Hematopoietic multipotent progenitor cell (in vitro differentiated cells): ENCODE data around the gene IRF7. TPM values are rescaled to one million over a fixed set of nuclear protein-coding genes. Genes with fewer than 3 reads are reported as not detected.

Experiments
- DNase-seq, 3 donors: peaks; one replicate each; pipeline ENCODE4 v3.0.0-alpha.2; 2011 to 2015; ENCODE audit warnings: low read depth in 2 of 3, low spot score in 2 of 3
- total RNA-seq: library from RNA; depleted of rRNA; stranded (reverse); fragments of >200 nt; gene quantifications from one replicate; pipeline ENCODE4 v1.2.3, GENCODE V29; 2012

Gene IRF7
- total RNA-seq, 1 donor: 62.5 TPM

DNA sequence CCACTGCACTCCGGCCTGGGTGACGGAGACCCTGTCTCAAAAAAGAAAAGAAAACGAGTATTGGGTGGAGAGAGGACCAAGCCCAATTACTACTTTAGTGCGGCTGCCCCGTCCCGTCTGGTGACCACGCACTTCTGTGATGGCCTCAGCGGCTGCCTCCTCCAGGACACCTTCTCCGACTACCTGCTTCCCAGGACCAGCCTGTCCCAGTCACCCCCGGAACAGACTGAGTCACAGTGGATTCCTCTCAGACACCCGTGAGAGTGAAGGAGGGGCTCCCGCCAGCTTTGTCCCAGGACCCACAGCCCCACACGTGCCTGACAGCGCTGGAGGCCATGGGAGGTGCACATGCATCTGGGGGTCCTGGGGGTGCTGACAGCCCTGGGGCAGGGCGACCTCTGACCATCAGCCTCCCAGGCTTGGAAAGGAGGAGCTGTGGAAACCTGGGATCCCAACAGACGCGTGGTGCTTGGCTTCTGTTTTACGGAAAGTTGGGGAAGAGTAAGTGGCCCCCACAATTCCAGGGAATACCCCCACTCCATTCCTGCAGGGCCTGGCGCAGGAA is 26.1 kb upstream of the IRF7 start:
- DNase-seq: no peak

DNA sequence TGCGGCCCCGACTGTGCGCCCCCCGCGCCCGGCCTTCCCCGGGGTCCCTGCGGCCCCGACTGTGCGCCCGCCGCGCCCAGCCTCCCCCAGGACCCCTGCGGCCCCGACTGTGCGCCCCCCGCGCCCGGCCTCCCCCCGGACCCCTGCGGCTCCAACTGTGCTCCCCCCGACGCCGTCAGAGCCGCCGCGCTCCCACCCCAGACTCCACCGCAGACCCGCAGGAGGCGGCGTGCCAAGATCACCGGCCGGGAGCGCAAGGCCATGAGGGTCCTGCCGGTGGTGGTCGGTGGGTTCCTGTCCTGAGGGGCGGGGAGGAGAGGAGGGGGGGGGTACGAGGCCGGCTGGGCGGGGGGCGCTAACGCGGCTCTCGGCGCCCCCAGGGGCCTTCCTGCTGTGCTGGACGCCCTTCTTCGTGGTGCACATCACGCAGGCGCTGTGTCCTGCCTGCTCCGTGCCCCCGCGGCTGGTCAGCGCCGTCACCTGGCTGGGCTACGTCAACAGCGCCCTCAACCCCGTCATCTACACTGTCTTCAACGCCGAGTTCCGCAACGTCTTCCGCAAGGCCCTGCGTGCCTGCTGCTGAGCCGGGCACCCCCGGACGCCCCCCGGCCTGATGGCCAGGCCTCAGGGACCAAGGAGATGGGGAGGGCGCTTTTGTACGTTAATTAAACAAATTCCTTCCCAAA is 24.4 kb upstream of the IRF7 start:
- DNase-seq: peak in 2 of 3 donors; percentile 26 to 44

DNA sequence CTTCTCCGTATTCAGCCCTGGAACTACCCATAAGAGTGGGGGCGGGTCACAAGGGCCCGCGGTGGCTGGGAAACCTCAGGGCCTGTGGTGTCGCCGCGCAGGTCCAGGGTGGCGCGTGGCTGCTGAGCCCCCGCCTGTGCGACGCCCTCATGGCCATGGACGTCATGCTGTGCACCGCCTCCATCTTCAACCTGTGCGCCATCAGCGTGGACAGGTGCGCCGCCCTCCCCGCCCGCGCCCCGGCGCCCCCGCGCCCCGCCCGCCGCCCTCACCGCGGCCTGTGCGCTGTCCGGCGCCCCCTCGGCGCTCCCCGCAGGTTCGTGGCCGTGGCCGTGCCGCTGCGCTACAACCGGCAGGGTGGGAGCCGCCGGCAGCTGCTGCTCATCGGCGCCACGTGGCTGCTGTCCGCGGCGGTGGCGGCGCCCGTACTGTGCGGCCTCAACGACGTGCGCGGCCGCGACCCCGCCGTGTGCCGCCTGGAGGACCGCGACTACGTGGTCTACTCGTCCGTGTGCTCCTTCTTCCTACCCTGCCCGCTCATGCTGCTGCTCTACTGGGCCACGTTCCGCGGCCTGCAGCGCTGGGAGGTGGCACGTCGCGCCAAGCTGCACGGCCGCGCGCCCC is 23.7 kb upstream of the IRF7 start:
- DNase-seq: no peak

DNA sequence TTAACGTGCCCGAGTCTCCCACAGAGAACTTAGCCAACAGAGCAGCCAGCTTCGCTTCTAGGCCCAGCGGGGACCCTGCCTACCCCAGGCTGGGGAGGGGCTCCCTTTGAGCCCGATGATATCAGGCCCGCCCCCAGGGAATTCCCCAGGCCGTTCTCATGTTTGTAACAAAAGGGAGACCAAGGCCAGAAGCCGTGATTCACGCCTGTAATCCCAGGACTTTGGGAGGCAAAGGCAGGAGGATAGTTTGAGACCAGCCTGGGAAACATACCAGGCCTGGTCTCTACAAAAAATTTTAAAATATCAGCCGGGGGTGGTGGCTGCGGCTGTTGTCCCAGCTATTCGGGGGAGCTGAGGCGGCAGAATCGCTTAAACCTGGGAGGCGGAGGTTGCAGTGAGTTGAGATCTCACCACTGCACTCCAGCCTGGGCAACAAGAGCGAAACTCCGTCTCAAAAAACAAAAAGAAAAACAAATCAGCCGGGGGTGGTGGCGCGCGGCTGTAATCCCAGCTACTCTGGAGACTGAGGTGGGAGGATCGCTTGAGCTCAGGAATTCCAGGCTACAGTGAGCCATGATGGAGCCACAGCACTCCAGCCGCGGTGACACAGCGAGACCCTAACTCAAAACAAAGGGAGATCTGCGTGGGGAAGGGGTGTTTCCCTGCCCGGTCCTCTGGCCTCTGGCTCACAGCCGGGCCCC is 23.0 kb upstream of the IRF7 start:
- DNase-seq: no peak

DNA sequence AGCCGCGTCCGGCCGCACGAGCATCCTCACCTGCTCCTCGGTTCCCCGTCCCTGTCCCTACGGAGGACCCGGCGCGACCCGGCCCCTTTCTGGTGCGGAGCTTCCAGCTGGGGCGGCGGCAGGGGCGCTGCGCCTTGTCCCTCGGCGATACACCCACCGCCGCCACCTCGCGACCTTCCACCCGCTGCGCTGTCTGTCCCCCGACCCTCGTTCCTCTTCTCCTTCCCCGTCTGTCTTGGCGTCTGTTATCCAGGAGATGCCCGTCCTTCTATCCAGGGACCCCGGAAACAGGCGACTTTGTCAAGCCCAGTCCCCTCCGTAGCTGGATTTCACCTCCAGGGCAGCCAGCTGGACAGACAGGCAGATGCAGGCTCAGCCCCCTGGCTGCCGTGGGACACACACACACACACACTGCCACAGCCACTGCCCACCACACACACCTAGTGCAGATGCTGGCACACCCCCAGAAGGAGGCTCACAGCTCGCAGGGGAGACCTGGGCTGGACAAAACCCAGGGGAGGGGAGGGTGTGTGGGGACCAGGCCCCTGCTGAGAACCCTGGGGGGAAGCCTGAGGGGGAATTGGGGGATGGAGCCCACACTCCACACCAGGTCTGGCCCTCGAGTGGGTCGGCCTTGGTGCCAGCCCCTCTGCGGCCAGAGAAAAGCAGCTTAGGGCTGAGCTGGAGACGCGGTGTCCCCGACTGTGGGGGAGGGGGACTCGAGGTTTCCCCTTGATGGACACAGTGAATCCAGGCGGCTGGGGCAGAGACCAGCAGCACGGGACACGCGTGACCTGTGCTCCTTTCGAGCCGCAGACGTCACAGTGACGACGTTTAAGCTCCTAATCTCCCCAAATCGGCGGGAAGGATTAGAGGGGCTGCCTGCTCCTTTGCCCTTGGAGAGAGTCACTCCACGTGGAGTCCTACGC is 22.1 kb upstream of the IRF7 start:
- no peak for DNase-seq

DNA sequence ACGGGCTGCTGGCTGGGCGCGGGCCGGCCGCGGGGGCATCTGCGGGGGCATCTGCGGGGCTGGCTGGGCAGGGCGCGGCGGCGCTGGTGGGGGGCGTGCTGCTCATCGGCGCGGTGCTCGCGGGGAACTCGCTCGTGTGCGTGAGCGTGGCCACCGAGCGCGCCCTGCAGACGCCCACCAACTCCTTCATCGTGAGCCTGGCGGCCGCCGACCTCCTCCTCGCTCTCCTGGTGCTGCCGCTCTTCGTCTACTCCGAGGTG is 21.5 kb upstream of the IRF7 start:
- DNase-seq: no peak

DNA sequence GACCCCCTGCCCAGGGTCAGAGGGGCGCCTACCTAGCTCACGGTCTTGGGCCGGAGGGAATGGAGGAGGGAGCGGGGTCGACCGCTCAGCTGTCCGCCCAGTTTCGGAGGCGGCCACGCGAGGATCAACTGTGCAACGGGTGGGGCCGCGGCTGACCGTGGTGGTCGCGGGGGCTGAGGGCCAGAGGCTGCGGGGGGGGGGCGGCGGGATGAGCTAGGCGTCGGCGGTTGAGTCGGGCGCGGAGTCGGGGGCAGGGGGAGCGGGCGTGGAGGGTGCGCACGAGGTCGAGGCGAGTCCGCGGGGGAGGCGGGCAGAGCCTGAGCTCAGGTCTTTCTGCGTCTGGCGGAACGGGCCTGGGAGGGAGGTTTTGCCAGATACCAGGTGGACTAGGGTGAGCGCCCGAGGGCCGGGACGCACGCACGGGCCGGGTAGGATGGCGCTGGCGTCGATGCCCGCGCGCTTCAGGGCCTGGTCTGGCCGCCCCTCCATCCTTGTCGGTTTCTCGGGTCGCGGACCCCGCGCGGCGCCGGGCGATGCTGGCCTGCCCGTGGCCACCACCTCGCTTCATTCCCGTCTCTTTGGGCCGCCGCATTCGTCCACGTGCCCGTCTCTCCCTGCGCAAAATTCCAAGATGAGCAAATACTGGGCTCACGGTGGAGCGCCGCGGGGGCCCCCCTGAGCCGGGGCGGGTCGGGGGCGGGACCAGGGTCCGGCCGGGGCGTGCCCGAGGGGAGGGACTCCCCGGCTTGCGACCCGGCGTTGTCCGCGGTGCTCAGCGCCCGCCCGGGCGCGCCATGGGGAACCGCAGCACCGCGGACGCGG is 21.0 kb upstream of the IRF7 start, which contains the start of gene DRD4:
DRD4 (plus strand) TSS at position 759 of the 822 bp plus-strand sequence; CDS start at position 795, 36 bp downstream.
- no peak for DNase-seq

DNA sequence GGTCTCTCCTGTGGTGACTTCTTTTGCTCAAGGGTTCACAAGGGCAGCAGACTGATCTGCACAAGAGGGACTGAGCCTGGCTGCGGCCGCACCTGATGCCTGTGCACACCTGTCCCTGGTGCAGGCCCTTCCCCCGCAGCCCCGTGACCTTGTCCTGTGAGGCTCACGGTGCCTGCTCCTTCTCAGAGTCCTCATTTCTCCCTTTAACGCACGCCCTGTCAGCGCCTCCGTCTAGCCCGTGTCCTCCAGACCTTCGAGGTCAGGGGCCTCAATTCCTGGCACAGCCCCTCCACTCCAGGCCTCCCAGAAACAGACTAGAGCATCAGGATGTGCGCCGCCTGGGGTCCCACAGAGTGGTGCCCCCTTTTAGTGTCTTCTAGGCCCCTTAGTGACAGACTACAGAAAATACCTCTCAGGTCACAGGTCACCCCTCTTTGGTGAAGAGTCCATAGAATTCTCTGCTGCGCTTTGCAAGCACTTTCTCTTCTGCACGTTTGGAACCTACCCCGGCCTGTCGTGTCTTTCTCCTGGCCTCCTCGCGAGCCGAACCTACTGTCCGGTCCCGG is 20.3 kb upstream of the IRF7 start:
- DNase-seq: no peak

DNA sequence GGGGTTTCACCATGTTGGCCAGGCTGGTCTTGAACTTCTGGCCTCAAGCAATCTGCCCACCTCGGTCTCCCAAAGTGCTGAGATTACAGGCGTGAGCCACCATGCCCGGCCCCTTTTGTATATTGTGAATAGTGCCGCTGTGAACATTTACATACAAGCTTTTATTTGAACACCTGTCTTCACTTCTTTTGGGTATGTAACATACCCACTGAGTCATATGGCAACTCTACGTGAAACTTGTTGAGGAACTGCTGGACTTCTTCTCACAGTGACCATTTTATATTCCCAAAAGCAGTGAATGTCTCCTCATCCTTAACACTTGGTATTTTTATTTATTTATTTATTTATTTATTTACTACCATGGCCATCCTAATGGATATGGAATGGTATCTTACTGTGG is 15.1 kb upstream of the IRF7 start:
- no peak for DNase-seq

DNA sequence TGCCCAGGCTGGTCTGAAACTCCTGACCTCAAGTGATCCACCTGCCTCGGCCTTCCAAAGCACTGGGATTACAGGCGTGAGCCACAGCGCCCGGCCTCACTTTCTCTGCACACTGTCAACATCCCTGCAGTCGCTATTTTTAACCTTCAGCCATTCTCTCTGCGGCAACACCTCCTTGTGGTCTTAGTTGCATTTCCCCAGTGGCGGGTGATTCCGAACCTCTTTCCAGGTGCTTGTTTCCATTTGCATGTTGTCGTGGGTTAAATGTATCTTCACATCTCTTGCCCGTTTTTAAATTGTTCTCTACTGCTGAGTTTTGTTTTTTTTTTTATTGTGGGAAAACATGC is 13.5 kb upstream of the IRF7 start:
- peak in 1 of 3 donors; percentile 32 for DNase-seq

DNA sequence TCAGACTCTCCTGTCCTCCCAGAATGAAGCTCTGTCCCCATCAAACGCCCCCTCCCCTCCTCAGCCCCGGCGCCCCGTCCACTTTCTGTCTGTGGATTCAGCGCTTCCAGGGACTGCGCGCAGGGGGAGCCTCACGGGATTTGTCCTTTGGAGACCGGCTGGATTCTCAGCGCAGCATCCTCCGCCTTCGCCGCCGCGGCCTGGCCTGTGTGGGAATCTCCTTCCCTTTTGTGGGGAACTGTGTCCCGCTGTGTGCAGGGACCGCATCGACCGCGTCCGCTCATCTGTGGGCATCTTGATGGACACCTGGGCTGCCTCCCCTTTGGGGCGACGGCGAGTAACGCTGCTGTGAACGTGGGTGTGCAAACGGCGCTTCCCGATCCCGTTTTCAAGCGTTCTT is 12.3 kb upstream of the IRF7 start:
- no peak for DNase-seq

DNA sequence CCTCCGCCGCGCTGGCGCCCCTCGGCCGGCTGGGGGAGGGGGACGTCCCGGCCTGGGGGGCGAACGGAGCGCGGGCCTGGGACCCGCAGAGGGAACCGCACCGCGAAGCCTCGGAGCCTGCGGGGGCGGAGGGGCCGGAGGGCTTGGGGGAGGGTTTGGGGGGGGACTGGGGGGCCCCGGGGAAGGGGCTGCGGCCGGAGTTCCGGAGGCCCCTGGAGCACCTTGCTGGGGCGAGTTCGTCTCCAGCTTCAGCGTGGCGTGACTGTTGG is 11.5 kb upstream of the IRF7 start:
- no peak for DNase-seq

DNA sequence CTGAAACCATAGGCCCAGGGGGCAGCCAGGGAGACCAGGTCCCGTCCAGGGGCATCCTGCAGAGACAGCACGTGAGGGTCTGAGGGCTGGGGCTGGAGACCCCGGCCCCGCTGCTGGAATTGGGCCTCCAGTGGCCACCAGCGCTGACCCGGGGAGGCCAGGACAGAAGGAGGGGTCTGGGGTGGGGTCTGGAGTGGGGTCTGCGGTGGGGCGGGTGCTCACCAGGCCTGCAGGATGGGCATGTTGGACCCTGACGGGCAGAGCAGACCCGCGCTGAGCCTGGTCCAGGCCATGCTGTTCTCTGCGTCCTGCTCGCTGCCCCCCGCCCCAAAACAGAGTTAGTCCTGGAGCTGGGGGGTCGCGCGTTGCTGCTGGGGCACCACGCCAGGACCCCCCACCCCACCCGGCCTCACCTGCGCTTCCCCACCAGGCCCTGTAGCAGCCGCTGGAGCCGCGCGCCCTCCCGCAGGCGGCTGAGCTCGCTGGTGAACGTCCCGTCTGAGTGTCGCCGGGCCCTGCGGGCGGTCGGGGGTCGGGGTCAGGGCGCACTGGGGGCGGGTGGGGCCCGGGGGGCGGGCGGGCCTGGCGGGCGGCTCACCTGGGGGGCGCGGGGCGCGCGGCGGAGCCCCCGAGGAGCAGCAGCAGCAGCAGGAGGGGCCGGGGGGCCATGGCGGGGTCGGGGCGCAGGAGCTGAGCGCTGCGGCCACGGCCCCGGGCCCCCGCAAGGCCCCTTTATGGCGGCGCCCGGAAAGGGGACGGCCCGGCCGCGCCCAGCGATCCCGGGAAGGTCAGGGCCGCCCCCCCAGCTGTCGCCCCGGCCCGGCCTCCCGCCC is 10.9 kb upstream of the IRF7 start, which contains the start of gene SCT:
SCT (minus strand) TSS at position 707 of the 833 bp plus-strand sequence; CDS start at position 669, 38 bp downstream.
- DNase-seq: no peak

DNA sequence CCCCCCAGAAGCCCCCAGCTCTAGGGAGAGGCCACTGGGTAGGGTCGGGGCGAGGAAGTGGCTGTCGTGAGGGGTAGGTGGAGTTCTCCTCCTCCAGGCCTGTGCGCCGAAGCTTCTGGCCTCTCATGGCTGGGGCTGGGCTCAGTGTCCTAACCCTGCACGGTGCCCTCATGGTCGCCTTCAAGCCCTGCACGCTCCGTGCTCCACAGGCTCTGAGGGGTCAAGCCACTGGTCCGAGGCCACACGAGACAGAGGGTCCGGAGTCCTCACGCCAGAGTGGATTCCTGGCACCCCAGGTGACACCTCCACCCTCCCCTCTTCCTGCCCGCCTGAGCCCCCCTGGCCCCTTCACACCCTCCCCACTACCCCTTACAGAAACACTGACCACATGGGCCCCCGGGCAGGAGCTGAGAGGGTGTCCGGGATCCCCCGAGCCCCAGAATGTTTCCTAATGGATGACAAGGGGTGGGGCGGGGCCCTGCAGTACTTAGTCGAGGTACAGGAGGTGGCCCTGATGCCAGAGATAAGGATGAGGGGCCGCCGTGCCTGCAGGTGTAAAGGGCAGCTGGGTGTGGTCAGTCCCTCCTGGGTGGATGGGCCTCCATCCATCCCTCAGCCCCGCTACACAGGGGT is 10.0 kb upstream of the IRF7 start:
- no peak for DNase-seq

DNA sequence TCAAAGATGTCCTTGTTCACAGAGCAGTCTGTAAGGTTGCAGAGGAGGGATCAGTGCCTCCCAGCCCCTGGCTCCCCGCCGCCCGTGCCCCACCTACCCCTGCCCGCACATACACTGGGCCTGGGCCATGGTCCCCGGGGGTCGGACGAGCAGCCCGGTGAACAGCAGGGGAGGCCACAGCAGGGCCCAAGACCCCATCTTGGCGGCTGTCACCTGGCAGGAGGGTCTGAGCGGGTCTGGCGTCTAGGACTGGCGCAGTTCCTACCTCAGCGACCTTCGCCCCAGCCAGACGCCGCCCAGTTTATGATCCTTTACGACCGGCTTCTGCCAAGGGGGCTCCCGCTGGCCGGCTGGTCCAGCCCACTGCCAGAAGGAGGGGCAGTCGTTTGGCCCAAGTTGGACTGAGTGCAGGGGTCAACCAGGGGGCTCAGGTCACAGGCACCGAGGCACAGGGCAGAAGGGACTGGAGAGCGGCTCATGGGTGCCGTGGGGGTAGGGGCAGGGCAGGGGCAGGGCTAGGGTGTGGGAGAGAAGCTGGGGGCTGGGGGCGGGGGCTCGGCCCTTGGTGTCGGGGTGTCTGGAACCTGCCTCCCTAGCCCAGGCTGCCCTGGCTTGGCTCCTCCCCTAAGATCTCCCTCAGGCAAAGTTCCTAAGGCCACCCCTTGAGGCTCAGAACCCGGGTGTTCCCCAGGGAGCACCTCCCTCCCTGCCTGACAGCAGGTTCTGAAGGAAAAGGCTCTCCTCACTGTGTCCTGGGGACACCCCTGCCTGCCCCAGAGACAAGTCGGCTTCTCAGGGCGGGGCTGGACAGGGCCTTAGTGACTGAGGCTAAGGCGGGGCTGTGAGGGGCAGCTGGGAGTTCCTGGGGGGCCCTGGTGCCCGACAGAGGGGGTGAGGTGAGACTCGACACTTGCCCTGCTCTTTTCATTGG is 9.2 kb upstream of the IRF7 start, which contains the start of gene CDHR5:
CDHR5 (minus strand) TSS at position 251 of the 931 bp plus-strand sequence; CDS start at position 198, 53 bp downstream.
- no peak for DNase-seq

DNA sequence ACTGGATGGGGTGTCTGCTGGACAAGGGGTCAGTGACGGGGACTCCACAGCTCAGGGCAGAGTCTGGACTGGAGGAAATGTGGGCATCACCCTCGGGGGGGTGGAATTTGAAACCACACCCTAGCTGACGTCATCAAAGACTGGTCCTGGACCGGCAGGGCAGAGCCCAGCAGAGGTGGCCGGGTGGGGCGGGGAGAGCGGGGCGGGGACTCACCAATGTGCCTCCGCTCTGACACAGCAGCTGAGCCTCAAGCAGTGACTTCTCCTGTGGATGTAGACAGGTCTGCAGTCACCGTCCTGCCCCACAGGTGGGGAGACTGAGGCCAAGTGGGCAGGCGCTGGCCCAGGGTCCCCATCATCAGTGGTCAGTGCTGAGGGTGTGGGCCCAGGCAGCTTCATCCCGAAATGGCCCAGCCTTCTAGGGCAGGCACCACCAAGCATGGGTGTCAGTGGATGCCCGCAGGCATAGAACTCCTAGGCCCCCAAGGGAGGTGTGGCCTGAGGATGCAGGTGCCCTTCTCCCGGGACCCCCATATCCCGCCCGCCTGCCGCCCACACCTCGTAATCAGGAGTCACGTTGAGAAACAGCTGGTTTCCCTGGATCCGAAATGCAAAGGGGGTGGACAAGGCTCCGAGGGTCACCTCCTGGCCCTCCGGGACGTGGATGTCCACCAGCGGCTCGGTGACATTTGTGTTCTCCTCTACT is 8.4 kb upstream of the IRF7 start:
- DNase-seq: no peak
